ENCODE results near the gene ILF2. TPM values are rescaled to one million over a fixed set of nuclear protein-coding genes. Genes with fewer than 3 reads are reported as not detected.
A peak's percentile ranks its signal among the peaks of the same experiment; 100 is the strongest.
"Not testable (repeated sequence)": the region's sequence is repeated elsewhere in the genome, so short reads cannot be mapped to it uniquely, and the experiment has no call there.

ILF2 gene
- 624 and 716 TPM in 2 replicates for total RNA-seq (2014; rRNA removed; shearing (Covaris generic))

GRCh38 chr1:153670859-153671627 lies at the start of gene ILF2:
Gene ILF2, minus strand, starts transcription at chr1:153670993. Its CDS starts 71 bp downstream, at chr1:153670922.
- no peaks in the 10 kb centered on the region for H3K27me3 ChIP-seq (ENCODE audit: control insufficient read depth, insufficient read depth, low read length)
- peak; percentile 96 for DNase-seq
- H3K4me3 ChIP-seq (ENCODE audit: insufficient read depth, low read depth, low read length) = peak within 1 kb of the TSS; percentile 93
- H3K36me3 ChIP-seq (replicated peaks; ENCODE audit: control insufficient read depth, insufficient read depth, low read length) = peaks cover 32% of the 10 kb centered on the region

GRCh38 chr1:153717330-153717729 lies 46.5 kb upstream of the ILF2 start:
- Histone ChIP-seq H3K27me3 (ENCODE audit: control insufficient read depth, insufficient read depth, low read length) (no peaks in the 10 kb centered on the region), H3K4me3 (ENCODE audit: insufficient read depth, low read depth, low read length) (no peak overlapping the region), H3K36me3 (replicated peaks; ENCODE audit: control insufficient read depth, insufficient read depth, low read length) (no peaks in the 10 kb centered on the region)
- DNase-seq = no peak

- H3K36me3 ChIP-seq (replicated peaks; ENCODE audit: control insufficient read depth, insufficient read depth, low read length); H3K27me3 ChIP-seq (ENCODE audit: control insufficient read depth, insufficient read depth, low read length); DNase-seq; H3K4me3 ChIP-seq (ENCODE audit: insufficient read depth, low read depth, low read length): not testable (repeated sequence)
These were observed 45.4 kb upstream of the ILF2 start for GRCh38 chr1:153716211-153716610.

GRCh38 chr1:153711026-153711425 lies 40.2 kb upstream of the ILF2 start:
- Histone ChIP-seq H3K27me3 (ENCODE audit: control insufficient read depth, insufficient read depth, low read length) (no peaks in the 10 kb centered on the region), H3K36me3 (replicated peaks; ENCODE audit: control insufficient read depth, insufficient read depth, low read length) (no peaks in the 10 kb centered on the region), H3K4me3 (ENCODE audit: insufficient read depth, low read depth, low read length) (no peak overlapping the region)
- peak; percentile 7 for DNase-seq

- H3K36me3 ChIP-seq (replicated peaks; ENCODE audit: control insufficient read depth, insufficient read depth, low read length) = no peaks in the 10 kb centered on the region
- peak; percentile 31 for DNase-seq
- no peaks in the 10 kb centered on the region for H3K27me3 ChIP-seq (ENCODE audit: control insufficient read depth, insufficient read depth, low read length)
- no peak overlapping the region for H3K4me3 ChIP-seq (ENCODE audit: insufficient read depth, low read depth, low read length)
These were observed 34.7 kb upstream of the ILF2 start for GRCh38 chr1:153705484-153705883.

GRCh38 chr1:153699768-153700167 lies 29.0 kb upstream of the ILF2 start:
- DNase-seq = no peak
- no peaks in the 10 kb centered on the region for H3K36me3 ChIP-seq (replicated peaks; ENCODE audit: control insufficient read depth, insufficient read depth, low read length)
- no peaks in the 10 kb centered on the region for H3K27me3 ChIP-seq (ENCODE audit: control insufficient read depth, insufficient read depth, low read length)
- no peak overlapping the region for H3K4me3 ChIP-seq (ENCODE audit: insufficient read depth, low read depth, low read length)

GRCh38 chr1:153698923-153699714 lies 28.3 kb upstream of the ILF2 start:
- Histone ChIP-seq H3K27me3 (ENCODE audit: control insufficient read depth, insufficient read depth, low read length) (no peaks in the 10 kb centered on the region), H3K36me3 (replicated peaks; ENCODE audit: control insufficient read depth, insufficient read depth, low read length) (no peaks in the 10 kb centered on the region), H3K4me3 (ENCODE audit: insufficient read depth, low read depth, low read length) (no peak overlapping the region)
- DNase-seq = peak; percentile 18

- peak; percentile 80 for DNase-seq
- H3K4me3 ChIP-seq (ENCODE audit: insufficient read depth, low read depth, low read length) = peak overlapping the region; percentile 11; the same call in 1 of the 2 replicates
These were observed 27.5 kb upstream of the ILF2 start for GRCh38 chr1:153698020-153698922.

GRCh38 chr1:153697191-153698019 lies 26.6 kb upstream of the ILF2 start:
- H3K36me3 ChIP-seq (replicated peaks; ENCODE audit: control insufficient read depth, insufficient read depth, low read length) = no peaks in the 10 kb centered on the region
- H3K4me3 ChIP-seq (ENCODE audit: insufficient read depth, low read depth, low read length) = peak overlapping the region; percentile 11; the same call in 1 of the 2 replicates
- no peaks in the 10 kb centered on the region for H3K27me3 ChIP-seq (ENCODE audit: control insufficient read depth, insufficient read depth, low read length)
- DNase-seq = peak; percentile 89

More at GRCh38 chr1:153698020-153698922, 27.5 kb upstream of the ILF2 start:
- Histone ChIP-seq H3K27me3 (ENCODE audit: control insufficient read depth, insufficient read depth, low read length) (no peaks in the 10 kb centered on the region), H3K36me3 (replicated peaks; ENCODE audit: control insufficient read depth, insufficient read depth, low read length) (no peaks in the 10 kb centered on the region)

- no peak overlapping the region for H3K4me3 ChIP-seq (ENCODE audit: insufficient read depth, low read depth, low read length)
- no peaks in the 10 kb centered on the region for H3K27me3 ChIP-seq (ENCODE audit: control insufficient read depth, insufficient read depth, low read length)
- H3K36me3 ChIP-seq (replicated peaks; ENCODE audit: control insufficient read depth, insufficient read depth, low read length) = no peaks in the 10 kb centered on the region
- DNase-seq = no peak
These were observed 25.9 kb upstream of the ILF2 start for GRCh38 chr1:153696741-153697140.

GRCh38 chr1:153693466-153693865 lies 22.7 kb upstream of the ILF2 start:
- no peaks in the 10 kb centered on the region for H3K27me3 ChIP-seq (ENCODE audit: control insufficient read depth, insufficient read depth, low read length)
- DNase-seq = peak; percentile 30
- H3K36me3 ChIP-seq (replicated peaks; ENCODE audit: control insufficient read depth, insufficient read depth, low read length) = no peaks in the 10 kb centered on the region
- no peak overlapping the region for H3K4me3 ChIP-seq (ENCODE audit: insufficient read depth, low read depth, low read length)

- no peaks in the 10 kb centered on the region for H3K36me3 ChIP-seq (replicated peaks; ENCODE audit: control insufficient read depth, insufficient read depth, low read length)
- peak; percentile 38 for DNase-seq
- no peak overlapping the region for H3K4me3 ChIP-seq (ENCODE audit: insufficient read depth, low read depth, low read length)
- H3K27me3 ChIP-seq (ENCODE audit: control insufficient read depth, insufficient read depth, low read length) = no peaks in the 10 kb centered on the region
These were observed 18.0 kb upstream of the ILF2 start for GRCh38 chr1:153688736-153689328.

- Histone ChIP-seq H3K4me3 (ENCODE audit: insufficient read depth, low read depth, low read length) (no peak overlapping the region), H3K27me3 (ENCODE audit: control insufficient read depth, insufficient read depth, low read length) (no peaks in the 10 kb centered on the region), H3K36me3 (replicated peaks; ENCODE audit: control insufficient read depth, insufficient read depth, low read length) (no peaks in the 10 kb centered on the region)
- no peak for DNase-seq
These were observed 17.5 kb upstream of the ILF2 start for GRCh38 chr1:153688276-153688675.
